GM20000 (cell line): ENCODE data around the gene ARRDC3.

Experiments used
- DNase-seq: peaks from one replicate; pipeline ENCODE4 v3.0.0; 2012; ENCODE audit warnings: low spot score
- TF ChIP-seq, protein P1 (sequence below): IDR thresholded peaks from 2 replicates; pipeline ENCODE4 v1.5.1; 2012; ENCODE audit warnings: mild to moderate bottlenecking, control low read depth; ENCODE audit errors: extremely low read depth, missing control alignments

ARRDC3 gene

DNA sequence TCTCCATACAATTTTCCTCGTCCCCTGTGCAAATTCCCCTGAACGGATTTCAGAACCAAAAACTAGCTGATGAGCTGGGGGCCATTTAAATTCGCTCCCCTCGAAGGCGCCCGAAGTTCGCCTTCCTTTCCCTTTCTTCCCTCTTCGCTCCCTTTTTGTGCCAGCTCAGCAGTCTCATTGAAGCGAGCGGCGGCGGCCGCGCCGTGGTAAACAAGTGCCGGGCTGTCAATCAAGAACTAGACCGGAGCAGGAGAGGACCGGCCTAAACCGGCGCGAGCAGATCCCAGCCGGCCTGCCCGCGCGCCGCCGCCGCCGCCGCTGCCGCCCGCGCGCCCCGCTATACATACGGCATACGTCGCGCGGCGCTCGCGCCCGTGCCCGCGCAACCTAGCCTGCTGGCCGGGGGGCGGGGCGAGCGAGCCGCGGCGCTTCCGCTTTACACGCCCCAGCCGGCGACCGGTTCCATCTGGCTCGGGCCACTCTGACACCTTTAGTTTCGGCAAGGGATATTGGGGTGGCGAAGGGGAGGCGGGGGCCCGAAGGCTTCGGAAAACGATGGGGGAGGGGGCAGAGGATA, 3.1 kb downstream of the ARRDC3 start:
- TF ChIP-seq, protein P1, sequence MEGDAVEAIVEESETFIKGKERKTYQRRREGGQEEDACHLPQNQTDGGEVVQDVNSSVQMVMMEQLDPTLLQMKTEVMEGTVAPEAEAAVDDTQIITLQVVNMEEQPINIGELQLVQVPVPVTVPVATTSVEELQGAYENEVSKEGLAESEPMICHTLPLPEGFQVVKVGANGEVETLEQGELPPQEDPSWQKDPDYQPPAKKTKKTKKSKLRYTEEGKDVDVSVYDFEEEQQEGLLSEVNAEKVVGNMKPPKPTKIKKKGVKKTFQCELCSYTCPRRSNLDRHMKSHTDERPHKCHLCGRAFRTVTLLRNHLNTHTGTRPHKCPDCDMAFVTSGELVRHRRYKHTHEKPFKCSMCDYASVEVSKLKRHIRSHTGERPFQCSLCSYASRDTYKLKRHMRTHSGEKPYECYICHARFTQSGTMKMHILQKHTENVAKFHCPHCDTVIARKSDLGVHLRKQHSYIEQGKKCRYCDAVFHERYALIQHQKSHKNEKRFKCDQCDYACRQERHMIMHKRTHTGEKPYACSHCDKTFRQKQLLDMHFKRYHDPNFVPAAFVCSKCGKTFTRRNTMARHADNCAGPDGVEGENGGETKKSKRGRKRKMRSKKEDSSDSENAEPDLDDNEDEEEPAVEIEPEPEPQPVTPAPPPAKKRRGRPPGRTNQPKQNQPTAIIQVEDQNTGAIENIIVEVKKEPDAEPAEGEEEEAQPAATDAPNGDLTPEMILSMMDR, result no peak
- DNase-seq, result peak; percentile 91

DNA sequence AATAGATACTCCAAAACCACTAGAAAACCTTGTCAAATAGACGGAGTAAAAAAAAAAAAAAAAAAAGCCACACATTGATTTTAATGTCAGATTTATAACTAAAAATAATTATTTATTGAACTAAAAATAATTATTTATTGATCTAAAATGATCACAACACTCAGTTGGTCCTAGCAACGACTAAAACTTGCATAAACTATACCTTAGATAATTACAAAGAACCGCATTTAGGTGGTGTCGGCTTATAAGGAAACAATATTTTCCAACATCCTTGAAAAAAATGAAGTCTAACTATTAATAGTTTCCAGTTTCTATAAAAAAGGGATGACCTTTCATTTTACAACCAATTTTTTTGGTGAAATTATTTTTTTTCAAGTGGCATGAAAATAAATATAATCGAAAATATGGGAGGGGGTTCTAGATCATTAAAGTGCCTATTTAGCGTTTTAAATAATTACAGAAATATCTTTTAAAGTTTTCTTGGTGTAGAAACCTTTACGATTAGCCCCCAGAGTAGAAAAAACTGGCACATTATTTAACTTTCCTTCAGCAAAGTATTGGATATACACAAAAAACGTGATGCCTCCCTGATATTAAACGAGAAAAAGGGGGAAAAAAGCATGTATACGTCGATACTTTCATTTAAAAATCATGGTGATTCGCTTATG, 3.7 kb downstream of the ARRDC3 start:
- DNase-seq, result no peak
- TF ChIP-seq, protein P1, result no peak

DNA sequence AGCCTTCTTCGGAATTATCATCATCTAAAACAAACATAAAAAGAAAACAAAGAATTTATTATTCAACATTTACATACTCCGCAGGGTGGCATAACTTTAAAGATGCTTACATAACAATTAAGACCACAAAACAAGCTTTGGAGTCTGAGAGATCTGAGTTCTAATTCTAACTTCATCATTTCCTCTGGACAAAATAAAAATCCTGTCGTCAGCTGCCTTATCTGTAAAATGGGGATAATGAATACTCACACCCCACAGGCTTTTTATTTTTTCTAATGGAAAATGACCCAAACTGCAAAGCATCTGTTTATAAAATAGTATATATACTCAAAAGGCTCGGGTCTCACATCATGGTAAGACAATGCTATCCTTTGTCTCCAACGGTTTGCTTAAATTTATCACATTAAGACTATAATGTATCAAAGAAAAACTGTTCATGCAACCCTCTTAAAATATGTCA, 4.3 kb downstream of the ARRDC3 start:
- DNase-seq, result no peak
- TF ChIP-seq, protein P1, result no peak

DNA sequence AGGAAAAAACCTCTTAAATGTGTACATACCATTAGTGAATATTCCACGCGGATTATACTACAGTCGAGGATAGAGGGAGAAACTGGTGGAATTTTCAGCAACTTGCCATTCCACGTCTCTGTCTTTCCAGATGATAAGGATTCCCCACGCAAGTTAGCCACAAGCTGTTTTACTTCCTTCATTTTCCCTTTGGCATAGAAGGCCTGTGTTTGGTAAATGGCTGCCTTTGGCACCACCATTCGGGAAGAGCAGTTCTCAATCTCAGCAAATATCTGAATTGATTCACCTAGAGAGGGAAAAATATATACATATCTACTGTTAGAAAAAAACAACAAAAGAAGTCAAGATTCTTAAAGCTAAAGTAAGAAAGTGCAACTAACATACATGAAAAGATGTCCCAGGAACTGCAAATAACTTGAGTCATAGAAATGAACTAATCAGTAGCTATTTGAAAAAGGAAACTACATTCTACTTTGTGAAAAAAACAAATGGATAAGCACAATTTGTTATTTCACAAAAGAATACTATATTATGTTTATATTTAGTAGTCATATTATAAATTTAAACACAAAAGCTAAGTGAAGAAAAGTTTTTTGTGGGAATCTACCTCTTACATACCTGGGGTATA, 8.1 kb downstream of the ARRDC3 start:
- no peak for DNase-seq
- TF ChIP-seq, protein P1, result no peak

DNA sequence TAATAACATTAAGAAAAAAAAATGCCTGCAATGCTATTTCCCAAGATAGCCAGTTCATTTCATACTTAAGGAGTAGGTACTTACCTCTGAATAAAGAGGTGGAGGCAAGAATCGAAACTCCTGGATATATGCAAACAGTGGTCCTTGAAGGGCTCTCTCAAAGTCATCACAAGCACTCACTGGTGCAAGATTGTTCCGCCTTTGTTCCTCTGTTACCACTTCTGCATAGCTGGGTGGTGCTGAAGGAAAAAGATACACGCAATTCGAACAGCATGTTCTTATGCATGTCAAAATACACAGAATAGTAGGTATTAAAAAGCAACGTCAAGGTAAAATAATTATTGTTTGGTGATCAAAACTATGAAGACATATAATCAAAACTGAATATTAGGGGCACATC, 9.5 kb downstream of the ARRDC3 start:
- TF ChIP-seq, protein P1, result no peak
- no peak for DNase-seq

DNA sequence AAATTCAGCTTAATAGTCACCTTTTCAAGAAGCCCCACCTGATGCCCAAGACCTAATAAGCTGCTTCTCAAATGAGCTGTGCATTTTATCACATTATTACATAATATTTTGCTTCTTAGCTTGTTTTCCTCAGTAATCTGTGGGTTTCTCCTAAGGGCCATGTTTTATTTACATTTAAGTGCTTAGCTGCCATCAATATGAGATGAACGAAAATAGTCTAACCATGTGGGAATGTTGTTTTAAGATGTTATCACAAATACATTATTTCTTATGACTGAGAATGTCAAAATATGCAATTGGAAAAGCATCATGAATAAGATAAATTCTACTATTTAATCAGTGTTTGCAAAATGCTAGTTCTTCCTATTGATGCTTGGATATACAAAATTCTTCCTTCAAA, 10.1 kb downstream of the ARRDC3 start:
- DNase-seq, result no peak
- TF ChIP-seq, protein P1, result no peak

DNA sequence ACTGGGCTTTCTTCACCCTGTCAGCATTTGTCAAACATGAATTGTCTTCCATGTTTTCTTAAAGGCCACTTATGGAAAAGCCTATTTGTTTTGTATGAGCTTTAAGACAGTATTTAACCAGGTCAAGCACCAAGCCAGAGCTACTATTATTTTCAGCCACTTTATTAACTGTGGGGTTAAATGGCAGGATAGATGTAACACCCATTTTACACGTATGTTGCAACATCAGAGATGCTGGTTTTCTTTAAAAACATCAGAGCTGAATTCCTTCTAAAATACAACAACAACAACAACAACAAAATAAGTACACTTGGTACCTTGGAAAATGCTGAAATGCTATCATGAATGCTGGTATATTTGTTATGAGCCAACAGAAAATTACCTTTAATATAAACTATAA, 13.6 kb downstream of the ARRDC3 start:
- no peak for DNase-seq
- TF ChIP-seq, protein P1, result no peak
